GM23338 (cell line): ENCODE results near the gene VAMP3. TPM values are rescaled to one million over a fixed set of nuclear protein-coding genes. Genes with fewer than 3 reads are reported as not detected.

Experiments used
- ATAC-seq: fragments of 200-7000 bp; cut with Tn5 transposase; 3 replicates; pipeline ENCODE4 v1.9.1; 2020
- DNase-seq: peaks from one replicate; pipeline ENCODE4 v3.0.0-alpha.2; 2015; ENCODE audit warnings: low spot score
- H2AFZ ChIP-seq: fragments of 200-600 bp; sonication (generic); 2 replicates; pipeline ENCODE4 v1.8.0; 2016; ENCODE audit warnings: antibody characterized with exemption, mild to moderate bottlenecking, moderate library complexity
- H3F3A ChIP-seq: fragments of 200-600 bp; sonication (generic); replicated peaks from 2 replicates; pipeline ENCODE4 v1.8.0; 2017; ENCODE audit warnings: antibody characterized with exemption, mixed run types, low read depth
- H3K27ac ChIP-seq: fragments of 200-600 bp; sonication (generic); 2 replicates; pipeline ENCODE4 v1.6.1; 2016; ENCODE audit warnings: low read depth
- H3K27me3 ChIP-seq: fragments of 200-600 bp; sonication (generic); 2 replicates; pipeline ENCODE4 v1.8.0; 2016; ENCODE audit warnings: mild to moderate bottlenecking, mixed run types, moderate library complexity; ENCODE audit not compliant: insufficient read depth
- H3K36me3 ChIP-seq: fragments of 200-600 bp; sonication (generic); 2 replicates; pipeline ENCODE4 v1.8.0; 2016; ENCODE audit warnings: mild to moderate bottlenecking; ENCODE audit not compliant: insufficient read depth
- H3K4me1 ChIP-seq: fragments of 200-600 bp; sonication (generic); 2 replicates; pipeline ENCODE4 v1.8.0; 2016; ENCODE audit warnings: mild to moderate bottlenecking, moderate library complexity; ENCODE audit not compliant: insufficient read depth
- H3K4me2 ChIP-seq: fragments of 200-600 bp; sonication (generic); 2 replicates; pipeline ENCODE4 v1.7.1; 2017; ENCODE audit warnings: mixed run types
- H3K4me3 ChIP-seq: fragments of 200-600 bp; sonication (generic); 2 replicates; pipeline ENCODE4 v1.6.1; 2016; ENCODE audit warnings: mixed run types
- H3K79me2 ChIP-seq: fragments of 200-600 bp; sonication (generic); replicated peaks from 2 replicates; pipeline ENCODE4 v1.8.0; 2017; ENCODE audit warnings: mild to moderate bottlenecking; ENCODE audit not compliant: insufficient read depth
- H3K9me2 ChIP-seq: fragments of 200-600 bp; sonication (generic); 2 replicates; pipeline ENCODE4 v1.8.0; 2017; ENCODE audit not compliant: insufficient read depth
- H4K20me1 ChIP-seq: fragments of 200-600 bp; sonication (generic); replicated peaks from 2 replicates; pipeline ENCODE4 v1.8.0; 2017; ENCODE audit warnings: mild to moderate bottlenecking; ENCODE audit not compliant: insufficient read depth
- H3K27ac Mint-ChIP-seq: 2 replicates; pipeline ENCODE4 v1.8.0; 2020; ENCODE audit warnings: inconsistent platforms, mild to moderate bottlenecking, moderate library complexity, mixed read lengths
- H3K27me3 Mint-ChIP-seq: 3 replicates; pipeline ENCODE4 v1.8.0; 2022; ENCODE audit warnings: low read depth, mild to moderate bottlenecking, moderate library complexity, mixed read lengths, inconsistent platforms; ENCODE audit not compliant: insufficient read depth, poor library complexity
- H3K36me3 Mint-ChIP-seq: 3 replicates; pipeline ENCODE4 v1.8.0; 2021; ENCODE audit warnings: low read depth, mild to moderate bottlenecking, inconsistent platforms, moderate library complexity, mixed read lengths
- H3K4me1 Mint-ChIP-seq: 3 replicates; pipeline ENCODE4 v1.8.0; 2020; ENCODE audit warnings: mild to moderate bottlenecking, inconsistent platforms, mixed read lengths
- H3K4me3 Mint-ChIP-seq: 3 replicates; pipeline ENCODE4 v1.8.0; 2021; ENCODE audit warnings: moderate library complexity, mild to moderate bottlenecking, inconsistent platforms, mixed read lengths
- H3K9me3 Mint-ChIP-seq: 3 replicates; pipeline ENCODE4 v1.8.0; 2020; ENCODE audit warnings: moderate library complexity, mild to moderate bottlenecking, inconsistent platforms, mixed read lengths
- CREB1 ChIP-seq: fragments of 250-450 bp; sonication (Bioruptor Pico); IDR thresholded peaks from 2 replicates; pipeline ENCODE4 v1.5.0; 2020; ENCODE audit warnings: low read depth, mild to moderate bottlenecking, moderate library complexity
- ETS1 ChIP-seq: IDR thresholded peaks from 2 replicates; pipeline ENCODE4 v1.6.1; 2016; ENCODE audit warnings: antibody characterized with exemption
- EZH2 ChIP-seq: fragments of 200-600 bp; sonication (generic); IDR thresholded peaks from one replicate; pipeline ENCODE4 v1.8.0; 2017; ENCODE audit warnings: antibody characterized with exemption, mild to moderate bottlenecking, low read depth; ENCODE audit not compliant: unreplicated experiment
- EZH2phosphoT487 ChIP-seq: fragments of 200-600 bp; sonication (generic); IDR thresholded peaks from one replicate; pipeline ENCODE4 v1.8.1; 2018; ENCODE audit warnings: antibody characterized with exemption; ENCODE audit not compliant: unreplicated experiment
- JUNB ChIP-seq: IDR thresholded peaks from one replicate; pipeline ENCODE4 v1.6.1; 2016; ENCODE audit warnings: antibody characterized with exemption; ENCODE audit not compliant: unreplicated experiment
- NANOG ChIP-seq: IDR thresholded peaks from 2 replicates; pipeline ENCODE4 v1.6.1; 2016; ENCODE audit warnings: antibody characterized with exemption, borderline replicate concordance
- POLR2AphosphoS5 ChIP-seq: IDR thresholded peaks from 2 replicates; pipeline ENCODE4 v1.6.1; 2016; ENCODE audit warnings: antibody characterized with exemption, low read depth
- STAT1 ChIP-seq: IDR thresholded peaks from one replicate; pipeline ENCODE4 v1.6.1; 2016; ENCODE audit warnings: antibody characterized with exemption; ENCODE audit not compliant: unreplicated experiment
- ZNF114 ChIP-seq: fragments of 250-450 bp; sonication (Bioruptor Pico); IDR thresholded peaks from 2 replicates; pipeline ENCODE4 v1.5.0; 2020; ENCODE audit warnings: mild to moderate bottlenecking, moderate library complexity
- ZNF331 ChIP-seq: fragments of 250-450 bp; sonication (Bioruptor Pico); IDR thresholded peaks from 2 replicates; pipeline ENCODE4 v1.5.0; 2020; ENCODE audit warnings: low read depth, mild to moderate bottlenecking, moderate library complexity
- polyA plus RNA-seq: library from polyadenylated mRNA; unstranded; fragments of >200 nt; fragmentation: Nextera tagmentation; extraction: Ambion mirVana; gene quantifications from 2 replicates; pipeline ENCODE4 v1.2.1, GENCODE V29; 2016
- total RNA-seq: library from RNA; depleted of rRNA; stranded (reverse); fragments of >200 nt; shearing (Covaris generic); gene quantifications from 2 replicates; pipeline ENCODE4 v1.2.3, GENCODE V29; 2014
- TF ChIP-seq, protein P1 (sequence below): IDR thresholded peaks from one replicate; pipeline ENCODE4 v1.6.1; 2018; ENCODE audit warnings: antibody characterized with exemption; ENCODE audit not compliant: unreplicated experiment
- TF ChIP-seq, protein P2 (sequence below), 2 experiments: fragments of 200-600 bp in 1 of 2; sonication (generic) in 1 of 2; conservative IDR thresholded peaks; 2 replicates each; pipeline versions ENCODE4 v1.5.1 to v1.6.1; 2016 to 2017; ENCODE audit warnings: antibody characterized with exemption in 2 of 2, low read depth in 2 of 2, mild to moderate bottlenecking in 2 of 2, moderate library complexity in 1 of 2
- TF ChIP-seq, protein P3 (sequence below): fragments of 250-450 bp; sonication (Bioruptor Pico); IDR thresholded peaks from 2 replicates; pipeline ENCODE4 v1.5.0; 2020; ENCODE audit warnings: mild to moderate bottlenecking, moderate library complexity

Gene VAMP3
- total and polyA plus RNA-seq, 2 experiments from 2014 or later, result 16.3 to 43.0 TPM

- ATAC-seq (no peak), DNase-seq (no peak)
- no peak overlapping the region for H2AFZ ChIP-seq
- H3K27ac Mint-ChIP-seq, result no peak overlapping the region
- H3K27ac ChIP-seq, result no peak overlapping the region
- no peak overlapping the region for H3K4me3 ChIP-seq
- H3K27me3 Mint-ChIP-seq, result peaks cover 2% of the 10 kb centered on the region
- H3F3A ChIP-seq, result no peaks in the 10 kb centered on the region
- H3K4me3 Mint-ChIP-seq, result no peak overlapping the region
- peaks cover 7% of the 10 kb centered on the region for H4K20me1 ChIP-seq
- peaks cover 10% of the 10 kb centered on the region; the same call in 2 of the 3 replicates for H3K4me1 Mint-ChIP-seq
- H3K36me3 ChIP-seq, result no peaks in the 10 kb centered on the region
- peaks cover 21% of the 10 kb centered on the region for H3K79me2 ChIP-seq
- H3K36me3 Mint-ChIP-seq, result peaks cover 6% of the 10 kb centered on the region; the same call in 1 of the 3 replicates
- no peaks in the 10 kb centered on the region for H3K9me3 Mint-ChIP-seq
- TF ChIP-seq POLR2AphosphoS5 (no peak), NANOG (no peak), ETS1 (no peak), JUNB (no peak), EZH2phosphoT487 (no peak), CREB1 (CRISPR knock-in tag) (no peak), STAT1 (no peak), ZNF114 (no peak), EZH2 (no peak), ZNF331 (CRISPR knock-in tag) (no peak)
- TF ChIP-seq, protein P1, sequence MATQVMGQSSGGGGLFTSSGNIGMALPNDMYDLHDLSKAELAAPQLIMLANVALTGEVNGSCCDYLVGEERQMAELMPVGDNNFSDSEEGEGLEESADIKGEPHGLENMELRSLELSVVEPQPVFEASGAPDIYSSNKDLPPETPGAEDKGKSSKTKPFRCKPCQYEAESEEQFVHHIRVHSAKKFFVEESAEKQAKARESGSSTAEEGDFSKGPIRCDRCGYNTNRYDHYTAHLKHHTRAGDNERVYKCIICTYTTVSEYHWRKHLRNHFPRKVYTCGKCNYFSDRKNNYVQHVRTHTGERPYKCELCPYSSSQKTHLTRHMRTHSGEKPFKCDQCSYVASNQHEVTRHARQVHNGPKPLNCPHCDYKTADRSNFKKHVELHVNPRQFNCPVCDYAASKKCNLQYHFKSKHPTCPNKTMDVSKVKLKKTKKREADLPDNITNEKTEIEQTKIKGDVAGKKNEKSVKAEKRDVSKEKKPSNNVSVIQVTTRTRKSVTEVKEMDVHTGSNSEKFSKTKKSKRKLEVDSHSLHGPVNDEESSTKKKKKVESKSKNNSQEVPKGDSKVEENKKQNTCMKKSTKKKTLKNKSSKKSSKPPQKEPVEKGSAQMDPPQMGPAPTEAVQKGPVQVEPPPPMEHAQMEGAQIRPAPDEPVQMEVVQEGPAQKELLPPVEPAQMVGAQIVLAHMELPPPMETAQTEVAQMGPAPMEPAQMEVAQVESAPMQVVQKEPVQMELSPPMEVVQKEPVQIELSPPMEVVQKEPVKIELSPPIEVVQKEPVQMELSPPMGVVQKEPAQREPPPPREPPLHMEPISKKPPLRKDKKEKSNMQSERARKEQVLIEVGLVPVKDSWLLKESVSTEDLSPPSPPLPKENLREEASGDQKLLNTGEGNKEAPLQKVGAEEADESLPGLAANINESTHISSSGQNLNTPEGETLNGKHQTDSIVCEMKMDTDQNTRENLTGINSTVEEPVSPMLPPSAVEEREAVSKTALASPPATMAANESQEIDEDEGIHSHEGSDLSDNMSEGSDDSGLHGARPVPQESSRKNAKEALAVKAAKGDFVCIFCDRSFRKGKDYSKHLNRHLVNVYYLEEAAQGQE, result no peak
- TF ChIP-seq, protein P2, sequence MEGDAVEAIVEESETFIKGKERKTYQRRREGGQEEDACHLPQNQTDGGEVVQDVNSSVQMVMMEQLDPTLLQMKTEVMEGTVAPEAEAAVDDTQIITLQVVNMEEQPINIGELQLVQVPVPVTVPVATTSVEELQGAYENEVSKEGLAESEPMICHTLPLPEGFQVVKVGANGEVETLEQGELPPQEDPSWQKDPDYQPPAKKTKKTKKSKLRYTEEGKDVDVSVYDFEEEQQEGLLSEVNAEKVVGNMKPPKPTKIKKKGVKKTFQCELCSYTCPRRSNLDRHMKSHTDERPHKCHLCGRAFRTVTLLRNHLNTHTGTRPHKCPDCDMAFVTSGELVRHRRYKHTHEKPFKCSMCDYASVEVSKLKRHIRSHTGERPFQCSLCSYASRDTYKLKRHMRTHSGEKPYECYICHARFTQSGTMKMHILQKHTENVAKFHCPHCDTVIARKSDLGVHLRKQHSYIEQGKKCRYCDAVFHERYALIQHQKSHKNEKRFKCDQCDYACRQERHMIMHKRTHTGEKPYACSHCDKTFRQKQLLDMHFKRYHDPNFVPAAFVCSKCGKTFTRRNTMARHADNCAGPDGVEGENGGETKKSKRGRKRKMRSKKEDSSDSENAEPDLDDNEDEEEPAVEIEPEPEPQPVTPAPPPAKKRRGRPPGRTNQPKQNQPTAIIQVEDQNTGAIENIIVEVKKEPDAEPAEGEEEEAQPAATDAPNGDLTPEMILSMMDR (conservative IDR thresholded peaks at IDR 0.05; ENCODE audit: low read depth in 2 of 2), result no peak
- TF ChIP-seq, protein P3, sequence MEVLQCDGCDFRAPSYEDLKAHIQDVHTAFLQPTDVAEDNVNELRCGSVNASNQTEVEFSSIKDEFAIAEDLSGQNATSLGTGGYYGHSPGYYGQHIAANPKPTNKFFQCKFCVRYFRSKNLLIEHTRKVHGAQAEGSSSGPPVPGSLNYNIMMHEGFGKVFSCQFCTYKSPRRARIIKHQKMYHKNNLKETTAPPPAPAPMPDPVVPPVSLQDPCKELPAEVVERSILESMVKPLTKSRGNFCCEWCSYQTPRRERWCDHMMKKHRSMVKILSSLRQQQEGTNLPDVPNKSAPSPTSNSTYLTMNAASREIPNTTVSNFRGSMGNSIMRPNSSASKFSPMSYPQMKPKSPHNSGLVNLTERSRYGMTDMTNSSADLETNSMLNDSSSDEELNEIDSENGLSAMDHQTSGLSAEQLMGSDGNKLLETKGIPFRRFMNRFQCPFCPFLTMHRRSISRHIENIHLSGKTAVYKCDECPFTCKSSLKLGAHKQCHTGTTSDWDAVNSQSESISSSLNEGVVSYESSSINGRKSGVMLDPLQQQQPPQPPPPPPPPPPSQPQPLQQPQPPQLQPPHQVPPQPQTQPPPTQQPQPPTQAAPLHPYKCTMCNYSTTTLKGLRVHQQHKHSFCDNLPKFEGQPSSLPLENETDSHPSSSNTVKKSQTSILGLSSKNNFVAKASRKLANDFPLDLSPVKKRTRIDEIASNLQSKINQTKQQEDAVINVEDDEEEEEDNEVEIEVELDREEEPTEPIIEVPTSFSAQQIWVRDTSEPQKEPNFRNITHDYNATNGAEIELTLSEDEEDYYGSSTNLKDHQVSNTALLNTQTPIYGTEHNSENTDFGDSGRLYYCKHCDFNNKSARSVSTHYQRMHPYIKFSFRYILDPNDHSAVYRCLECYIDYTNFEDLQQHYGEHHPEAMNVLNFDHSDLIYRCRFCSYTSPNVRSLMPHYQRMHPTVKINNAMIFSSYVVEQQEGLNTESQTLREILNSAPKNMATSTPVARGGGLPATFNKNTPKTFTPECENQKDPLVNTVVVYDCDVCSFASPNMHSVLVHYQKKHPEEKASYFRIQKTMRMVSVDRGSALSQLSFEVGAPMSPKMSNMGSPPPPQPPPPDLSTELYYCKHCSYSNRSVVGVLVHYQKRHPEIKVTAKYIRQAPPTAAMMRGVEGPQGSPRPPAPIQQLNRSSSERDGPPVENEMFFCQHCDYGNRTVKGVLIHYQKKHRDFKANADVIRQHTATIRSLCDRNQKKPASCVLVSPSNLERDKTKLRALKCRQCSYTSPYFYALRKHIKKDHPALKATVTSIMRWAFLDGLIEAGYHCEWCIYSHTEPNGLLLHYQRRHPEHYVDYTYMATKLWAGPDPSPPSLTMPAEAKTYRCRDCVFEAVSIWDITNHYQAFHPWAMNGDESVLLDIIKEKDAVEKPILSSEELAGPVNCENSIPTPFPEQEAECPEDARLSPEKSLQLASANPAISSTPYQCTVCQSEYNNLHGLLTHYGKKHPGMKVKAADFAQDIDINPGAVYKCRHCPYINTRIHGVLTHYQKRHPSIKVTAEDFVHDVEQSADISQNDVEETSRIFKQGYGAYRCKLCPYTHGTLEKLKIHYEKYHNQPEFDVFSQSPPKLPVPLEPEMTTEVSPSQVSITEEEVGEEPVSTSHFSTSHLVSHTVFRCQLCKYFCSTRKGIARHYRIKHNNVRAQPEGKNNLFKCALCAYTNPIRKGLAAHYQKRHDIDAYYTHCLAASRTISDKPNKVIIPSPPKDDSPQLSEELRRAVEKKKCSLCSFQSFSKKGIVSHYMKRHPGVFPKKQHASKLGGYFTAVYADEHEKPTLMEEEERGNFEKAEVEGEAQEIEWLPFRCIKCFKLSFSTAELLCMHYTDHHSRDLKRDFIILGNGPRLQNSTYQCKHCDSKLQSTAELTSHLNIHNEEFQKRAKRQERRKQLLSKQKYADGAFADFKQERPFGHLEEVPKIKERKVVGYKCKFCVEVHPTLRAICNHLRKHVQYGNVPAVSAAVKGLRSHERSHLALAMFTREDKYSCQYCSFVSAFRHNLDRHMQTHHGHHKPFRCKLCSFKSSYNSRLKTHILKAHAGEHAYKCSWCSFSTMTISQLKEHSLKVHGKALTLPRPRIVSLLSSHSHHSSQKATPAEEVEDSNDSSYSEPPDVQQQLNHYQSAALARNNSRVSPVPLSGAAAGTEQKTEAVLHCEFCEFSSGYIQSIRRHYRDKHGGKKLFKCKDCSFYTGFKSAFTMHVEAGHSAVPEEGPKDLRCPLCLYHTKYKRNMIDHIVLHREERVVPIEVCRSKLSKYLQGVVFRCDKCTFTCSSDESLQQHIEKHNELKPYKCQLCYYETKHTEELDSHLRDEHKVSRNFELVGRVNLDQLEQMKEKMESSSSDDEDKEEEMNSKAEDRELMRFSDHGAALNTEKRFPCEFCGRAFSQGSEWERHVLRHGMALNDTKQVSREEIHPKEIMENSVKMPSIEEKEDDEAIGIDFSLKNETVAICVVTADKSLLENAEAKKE (CRISPR knock-in tag), result no peak
- H3K9me2 ChIP-seq, result no peaks in the 10 kb centered on the region
- no peak overlapping the region for H3K4me2 ChIP-seq
- H3K27me3 ChIP-seq, result no peaks in the 10 kb centered on the region
- peaks cover 7% of the 10 kb centered on the region for H3K4me1 ChIP-seq
These were observed 2.5 kb upstream of the VAMP3 start for GRCh38 chr1:7768583-7768982.
